OCI-LY3 (cell line): ENCODE measurements around the gene OBSCN.

ENCODE experiments used
- EZH2phosphoT487 ChIP-seq: fragments of 200-600 bp; shearing (Covaris generic); IDR thresholded peaks from 2 replicates; pipeline ENCODE4 v1.6.1; 2018; ENCODE audit warnings: antibody characterized with exemption, mixed run types, low read depth
- TF ChIP-seq, protein P1 (sequence below): fragments of 200-600, 300-600 bp; sonication (generic); IDR thresholded peaks from 2 replicates; pipeline ENCODE4 v1.5.1; 2014; ENCODE audit warnings: antibody characterized with exemption, low read length, low read depth

DNA sequence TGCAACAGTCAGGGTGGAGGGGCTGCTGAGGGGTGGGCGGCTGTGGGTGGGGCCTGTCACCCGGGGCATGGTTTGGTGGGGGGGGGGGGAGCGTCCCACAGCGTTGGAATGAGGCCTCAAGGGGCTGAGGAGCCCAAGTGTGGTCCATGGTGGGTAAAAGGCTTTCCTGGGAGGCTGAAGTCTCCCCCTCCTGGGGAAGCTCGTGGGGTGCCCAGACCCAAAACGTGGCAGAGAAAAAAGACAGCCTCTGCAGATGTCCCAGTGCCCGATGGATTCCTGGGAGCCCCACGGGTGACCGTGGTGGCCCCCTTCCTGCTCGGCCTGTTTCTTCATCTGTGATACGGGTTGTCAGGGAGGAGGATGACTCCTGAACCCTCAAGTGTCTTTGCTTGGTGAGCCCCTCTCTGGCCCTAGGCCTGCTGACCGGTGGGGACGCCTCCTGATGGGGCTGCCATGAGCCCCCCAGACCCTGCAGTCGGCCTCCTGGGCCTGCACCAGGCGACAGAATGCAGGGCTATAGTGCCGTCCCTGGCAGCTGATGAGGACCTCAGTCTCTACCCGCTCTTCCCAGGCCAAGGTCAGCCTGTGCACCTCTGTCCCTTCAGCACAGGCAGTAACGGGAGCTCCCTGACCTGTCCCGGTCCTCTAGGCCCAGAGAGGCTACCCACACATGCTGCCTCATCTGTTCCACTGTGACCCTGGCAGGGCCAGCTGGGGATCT, 1.1 kb downstream of the OBSCN start:
- TF ChIP-seq, protein P1, sequence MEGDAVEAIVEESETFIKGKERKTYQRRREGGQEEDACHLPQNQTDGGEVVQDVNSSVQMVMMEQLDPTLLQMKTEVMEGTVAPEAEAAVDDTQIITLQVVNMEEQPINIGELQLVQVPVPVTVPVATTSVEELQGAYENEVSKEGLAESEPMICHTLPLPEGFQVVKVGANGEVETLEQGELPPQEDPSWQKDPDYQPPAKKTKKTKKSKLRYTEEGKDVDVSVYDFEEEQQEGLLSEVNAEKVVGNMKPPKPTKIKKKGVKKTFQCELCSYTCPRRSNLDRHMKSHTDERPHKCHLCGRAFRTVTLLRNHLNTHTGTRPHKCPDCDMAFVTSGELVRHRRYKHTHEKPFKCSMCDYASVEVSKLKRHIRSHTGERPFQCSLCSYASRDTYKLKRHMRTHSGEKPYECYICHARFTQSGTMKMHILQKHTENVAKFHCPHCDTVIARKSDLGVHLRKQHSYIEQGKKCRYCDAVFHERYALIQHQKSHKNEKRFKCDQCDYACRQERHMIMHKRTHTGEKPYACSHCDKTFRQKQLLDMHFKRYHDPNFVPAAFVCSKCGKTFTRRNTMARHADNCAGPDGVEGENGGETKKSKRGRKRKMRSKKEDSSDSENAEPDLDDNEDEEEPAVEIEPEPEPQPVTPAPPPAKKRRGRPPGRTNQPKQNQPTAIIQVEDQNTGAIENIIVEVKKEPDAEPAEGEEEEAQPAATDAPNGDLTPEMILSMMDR, result no peak
- TF ChIP-seq EZH2phosphoT487, result no peak
